NOMO-1 treated with dmso at 0.1 percent for 144 hours (cell line): ENCODE measurements around the gene SMO.
A peak's percentile ranks its signal among the peaks of the same experiment; 100 is the strongest.
"Not testable (repeated sequence)": the region's sequence is repeated elsewhere in the genome, so short reads cannot be mapped to it uniquely, and the experiment has no call there.

ENCODE experiments used
- DNase-seq: peaks from one replicate; lab custom pipeline; 2025; ENCODE audit not compliant: unreplicated experiment; lab: John Stamatoyannopoulos, UW

SMO gene

GRCh38 chr7:129208667-129209066 lies 20.2 kb downstream of the SMO start:
- no peak for DNase-seq

- no peak for DNase-seq
These were observed 20.9 kb downstream of the SMO start for GRCh38 chr7:129209067-129209926.

- peak; percentile 1 for DNase-seq
These were observed 22.0 kb downstream of the SMO start for GRCh38 chr7:129210256-129210988.

- DNase-seq: no peak
These were observed 22.5 kb downstream of the SMO start for GRCh38 chr7:129210989-129211312.

- DNase-seq: no peak
These were observed 23.7 kb downstream of the SMO start for GRCh38 chr7:129212126-129212525.

GRCh38 chr7:129212596-129212995 lies 24.2 kb downstream of the SMO start:
- no peak for DNase-seq

GRCh38 chr7:129213828-129214227 lies 25.4 kb downstream of the SMO start:
- peak; percentile 8 for DNase-seq

- DNase-seq: not testable (repeated sequence)
These were observed 27.3 kb downstream of the SMO start for GRCh38 chr7:129215691-129216090.

GRCh38 chr7:129216101-129216715 lies 27.8 kb downstream of the SMO start:
- DNase-seq: not testable (repeated sequence)

- DNase-seq: not testable (repeated sequence)
These were observed 28.5 kb downstream of the SMO start for GRCh38 chr7:129216821-129217416.

GRCh38 chr7:129218514-129219062 lies 30.2 kb downstream of the SMO start:
- peak; percentile 1 for DNase-seq

GRCh38 chr7:129219166-129219565 lies 30.7 kb downstream of the SMO start:
- DNase-seq: not testable (repeated sequence)

- no peak for DNase-seq
These were observed 33.6 kb downstream of the SMO start for GRCh38 chr7:129222064-129222463.

GRCh38 chr7:129224251-129225205 lies 36.1 kb downstream of the SMO start, which contains the start of gene AHCYL2:
AHCYL2 (plus strand) TSS chr7:129225030.
- DNase-seq: peak; percentile 95

GRCh38 chr7:129225206-129225930 lies 36.9 kb downstream of the SMO start:
- DNase-seq: peak; percentile 2

GRCh38 chr7:129225931-129226572 lies 37.6 kb downstream of the SMO start:
- no peak for DNase-seq

GRCh38 chr7:129227646-129228578 lies 39.5 kb downstream of the SMO start:
- no peak for DNase-seq

GRCh38 chr7:129228633-129229032 lies 40.2 kb downstream of the SMO start:
- no peak for DNase-seq
